DMS79 (cell line): ENCODE results near the gene RAPGEF1.

Source experiments
- DNase-seq: peaks from one replicate; lab custom pipeline; 2025; lab: John Stamatoyannopoulos, UW

The RAPGEF1 gene

GRCh38 chr9:131642496-131643083 is 97.3 kb downstream of the RAPGEF1 start:
- no peak for DNase-seq

DNA sequence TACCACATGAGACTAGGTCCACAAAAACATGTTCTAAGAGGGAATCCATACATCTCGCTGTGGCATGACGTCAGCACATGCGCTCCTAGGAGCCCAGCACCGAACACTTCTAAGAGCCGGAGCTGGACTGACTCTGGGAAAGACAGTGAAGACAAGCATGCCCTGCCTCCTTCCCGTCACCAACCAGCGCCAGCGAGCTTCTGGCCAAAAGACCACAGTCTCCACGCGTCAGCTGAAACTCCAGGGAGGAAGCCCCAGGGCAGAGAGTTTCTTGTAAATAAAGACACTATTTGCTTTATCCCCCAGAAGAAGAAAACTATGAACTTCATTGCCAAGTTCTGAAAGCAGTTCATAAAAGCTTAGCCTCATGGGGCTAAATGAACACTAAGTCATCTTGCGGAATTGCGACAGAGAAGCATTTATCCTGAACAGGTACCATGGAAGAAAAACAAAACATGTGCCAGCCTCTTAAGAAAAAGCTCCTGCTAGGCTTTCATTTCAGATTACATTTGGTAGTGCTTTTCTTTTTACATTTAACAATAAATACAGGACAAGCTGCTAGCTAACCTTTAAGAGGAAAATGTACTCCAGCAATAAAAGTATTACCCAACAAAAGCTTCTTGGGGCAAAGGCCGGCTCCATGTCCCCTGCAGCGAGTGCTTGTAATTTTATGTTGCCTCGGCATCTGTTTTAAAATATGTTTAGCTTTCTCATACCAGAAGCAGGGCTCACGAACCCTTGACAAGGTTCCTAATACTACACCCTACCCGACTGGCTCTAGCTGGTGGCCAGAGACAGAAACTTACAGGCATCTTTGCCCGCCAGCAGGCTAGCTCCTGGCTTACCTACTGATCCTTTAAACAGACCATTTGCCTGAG is 98.0 kb downstream of the RAPGEF1 start:
- peak; percentile 30 for DNase-seq

- no peak for DNase-seq
Measured at GRCh38 chr9:131640438-131641137, 99.3 kb downstream of the RAPGEF1 start.

- no peak for DNase-seq
Measured at GRCh38 chr9:131639769-131640437, 100.0 kb downstream of the RAPGEF1 start.

GRCh38 chr9:131636593-131636992 is 103.3 kb downstream of the RAPGEF1 start:
- no peak for DNase-seq

DNA sequence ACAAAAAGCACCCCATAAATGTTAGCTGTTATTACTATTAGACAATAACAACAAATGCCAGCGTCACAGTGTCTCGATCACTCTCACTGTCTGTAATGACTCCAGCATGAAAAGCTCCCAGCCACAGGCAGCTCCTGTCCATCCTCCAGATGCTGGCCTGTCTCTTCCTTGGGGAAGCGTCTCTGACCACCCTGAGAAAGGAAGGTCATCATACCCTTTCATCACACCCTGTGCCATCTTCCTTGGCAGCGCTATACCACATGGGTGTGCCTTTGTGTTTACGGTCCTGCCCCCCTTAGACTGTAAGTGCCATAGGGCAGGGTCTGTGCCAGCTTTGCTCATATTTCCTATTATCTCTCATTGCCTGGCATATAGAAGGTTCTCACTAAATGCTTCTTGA is 104.0 kb downstream of the RAPGEF1 start:
- DNase-seq = no peak

GRCh38 chr9:131635285-131635684 is 104.6 kb downstream of the RAPGEF1 start:
- peak; percentile 33 for DNase-seq

- DNase-seq = no peak
Measured at GRCh38 chr9:131633491-131634031, 106.3 kb downstream of the RAPGEF1 start.

DNA sequence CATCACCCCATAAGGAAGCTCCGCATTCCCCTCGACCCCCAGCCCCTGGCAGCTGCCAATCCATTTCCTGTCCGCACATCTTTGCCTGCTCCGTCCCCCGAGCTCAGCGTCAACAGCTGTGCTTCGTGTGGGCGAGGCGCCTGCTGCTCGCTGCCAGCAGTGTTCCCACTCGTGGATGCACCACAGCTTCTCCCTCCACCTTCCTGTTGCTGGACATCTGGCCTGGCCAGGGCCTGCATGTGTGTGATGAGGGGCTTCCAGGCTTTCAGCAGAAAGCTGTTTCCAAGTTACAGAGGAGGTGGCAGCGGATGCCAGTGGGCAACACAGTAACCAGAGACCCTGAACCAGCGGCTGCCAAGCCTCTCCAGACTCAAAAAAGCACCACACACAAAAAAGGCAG is 108.6 kb downstream of the RAPGEF1 start:
- no peak for DNase-seq

DNA sequence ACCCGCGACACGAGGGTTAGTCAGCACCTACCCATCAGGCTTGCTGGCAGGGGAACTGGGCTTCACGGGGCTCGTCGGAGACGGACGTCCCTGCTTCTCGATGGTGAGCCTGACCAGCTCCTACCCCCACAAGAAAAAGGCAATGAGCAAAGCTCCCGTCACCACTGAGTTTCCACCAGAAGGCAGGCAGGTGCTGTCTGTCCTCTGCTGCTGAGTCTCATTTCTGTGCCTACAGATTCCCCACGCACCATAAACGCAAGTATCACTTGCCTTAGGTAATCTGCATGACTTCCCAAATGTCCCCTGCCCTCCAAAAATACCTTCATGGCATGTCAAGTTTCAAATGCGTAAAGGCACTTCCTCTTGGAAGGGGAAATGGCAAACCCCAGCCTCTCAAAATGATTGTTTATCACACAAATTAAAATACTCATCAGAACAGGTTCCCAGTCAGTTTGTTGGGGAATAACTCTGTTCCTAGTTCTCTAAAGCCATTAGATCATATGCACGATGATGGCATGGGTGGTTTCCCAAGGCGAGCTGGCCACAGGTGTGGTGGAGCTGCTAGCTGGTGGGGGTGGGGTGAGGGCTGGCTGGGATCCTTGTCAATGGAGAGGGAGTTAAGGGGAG is 109.6 kb downstream of the RAPGEF1 start:
- DNase-seq = no peak

DNA sequence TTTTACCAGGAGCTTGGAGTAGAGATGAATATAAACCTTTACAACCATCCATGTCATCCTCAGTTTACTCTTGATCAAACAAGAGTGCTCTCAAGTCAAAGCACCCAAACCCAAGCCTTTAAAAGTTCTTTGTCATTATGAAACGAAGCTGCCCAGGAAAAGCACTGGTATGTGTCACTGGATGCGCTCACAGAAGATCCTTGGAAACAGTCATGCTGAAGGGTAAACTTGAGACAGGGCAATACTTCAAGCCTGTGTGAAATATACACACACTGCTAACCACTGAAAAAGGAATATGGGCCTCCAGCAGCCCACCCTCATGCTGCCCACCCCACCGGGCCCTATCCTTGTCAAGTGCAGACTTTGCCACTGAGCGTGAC is 110.1 kb downstream of the RAPGEF1 start:
- DNase-seq = no peak

GRCh38 chr9:131629226-131629500 is 110.7 kb downstream of the RAPGEF1 start:
- DNase-seq = no peak

- no peak for DNase-seq
Measured at GRCh38 chr9:131628459-131629225, 111.2 kb downstream of the RAPGEF1 start.

GRCh38 chr9:131627648-131628458 is 112.0 kb downstream of the RAPGEF1 start:
- peak; percentile 56 for DNase-seq

- DNase-seq = no peak
Measured at GRCh38 chr9:131627326-131627647, 112.6 kb downstream of the RAPGEF1 start.

- no peak for DNase-seq
Measured at GRCh38 chr9:131625790-131626670, 113.8 kb downstream of the RAPGEF1 start.

DNA sequence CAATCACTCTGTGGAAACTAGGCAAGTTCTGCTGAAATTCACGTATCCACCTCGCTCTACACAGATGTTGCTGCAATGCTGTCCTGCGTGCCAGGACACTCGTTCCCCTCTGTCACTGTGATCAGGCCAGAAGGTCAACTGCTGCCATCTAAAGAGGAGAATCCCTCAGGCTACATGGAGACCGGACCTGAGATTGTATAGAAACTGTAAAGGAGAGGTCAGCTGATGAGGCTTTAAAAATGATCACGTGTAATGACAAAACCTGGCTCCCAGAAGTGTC is 114.4 kb downstream of the RAPGEF1 start:
- DNase-seq = no peak

DNA sequence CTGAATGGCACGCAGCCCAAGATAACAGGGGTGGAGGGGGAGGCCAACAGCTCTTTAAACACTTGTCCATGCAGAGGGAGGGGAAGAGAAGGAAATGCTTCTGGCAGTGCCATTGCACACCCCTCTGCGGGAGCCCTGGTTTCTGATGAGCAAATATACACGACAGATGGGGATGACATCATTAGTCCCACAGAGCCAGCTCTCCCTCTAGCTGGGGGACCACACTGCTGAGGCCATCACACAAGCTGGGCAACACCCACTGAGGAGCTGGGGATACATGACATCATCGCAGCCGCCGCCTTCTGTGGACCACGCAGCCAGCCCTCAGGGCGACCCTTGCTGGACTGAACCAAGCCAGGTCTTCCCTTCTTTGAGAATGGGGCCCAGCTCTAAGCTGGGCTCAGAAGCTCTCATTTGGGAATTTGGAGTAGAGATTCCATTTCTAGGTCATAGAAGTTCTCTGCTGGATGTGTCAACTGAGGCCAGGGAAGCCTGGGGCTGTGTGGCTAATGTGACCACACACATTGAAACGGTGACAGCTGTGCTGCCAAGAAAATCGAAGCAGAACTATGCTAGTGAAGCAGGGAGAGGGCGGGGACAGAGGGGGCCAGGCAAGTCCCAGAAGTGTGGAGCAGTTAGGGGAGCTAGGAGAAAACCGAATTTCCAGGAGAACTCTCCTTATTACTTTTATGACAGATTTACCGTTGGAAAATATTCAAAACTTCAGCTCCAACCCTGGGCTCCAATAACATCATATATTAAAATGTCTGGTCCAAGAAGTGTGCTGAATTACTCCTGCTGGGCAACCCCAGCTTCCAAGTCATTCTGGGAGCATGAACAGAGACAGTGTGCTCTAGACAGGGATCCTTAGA is 115.0 kb downstream of the RAPGEF1 start:
- DNase-seq = no peak
